Small intestine (tissue), 7 donors: Measurements from ENCODE around the gene NBEA. TPM values are rescaled to one million over a fixed set of nuclear protein-coding genes. Genes with fewer than 3 reads are reported as not detected.

Experiments
- DNase-seq, 2 donors: peaks; one replicate each; pipeline versions ENCODE4 v3.0.0 to v3.0.0-alpha.2; 2013
- FAIRE-seq: peaks from 2 replicates; lab custom pipeline; 2012; peaks lifted over from hg19 to GRCh38; lab: Jason Lieb, UNC
- H3K27ac ChIP-seq, 3 donors: one replicate each; pipeline ENCODE4 v1.5.1; 2013; ENCODE audit warnings: low read length in 2 of 3, mild to moderate bottlenecking in 2 of 3, control low read depth in 1 of 3, inconsistent platforms in 1 of 3, low read depth in 1 of 3, moderate library complexity in 1 of 3
- H3K27me3 ChIP-seq, 3 donors: one replicate each; pipeline ENCODE4 v1.6.1; 2013; ENCODE audit warnings: low read length in 3 of 3, inconsistent platforms in 1 of 3; ENCODE audit not compliant: control insufficient read depth in 3 of 3, insufficient read depth in 3 of 3
- H3K36me3 ChIP-seq, 3 donors: one replicate each; pipeline ENCODE4 v1.6.1; 2013; ENCODE audit warnings: low read length in 3 of 3, inconsistent platforms in 1 of 3, low read depth in 1 of 3, mild to moderate bottlenecking in 1 of 3, moderate library complexity in 1 of 3; ENCODE audit not compliant: control insufficient read depth in 3 of 3, insufficient read depth in 2 of 3
- H3K4me1 ChIP-seq, 3 donors: one replicate each; pipeline ENCODE4 v1.6.1; 2013; ENCODE audit warnings: low read length in 2 of 3, inconsistent platforms in 1 of 3, low read depth in 1 of 3, mild to moderate bottlenecking in 1 of 3, moderate library complexity in 1 of 3; ENCODE audit not compliant: control insufficient read depth in 3 of 3, insufficient read depth in 2 of 3
- H3K4me3 ChIP-seq, 3 donors: one replicate each; pipeline ENCODE4 v1.5.1; 2013; ENCODE audit warnings: low read length in 3 of 3, control low read depth in 1 of 3, inconsistent platforms in 1 of 3, low read depth in 1 of 3, mild to moderate bottlenecking in 1 of 3, moderate library complexity in 1 of 3
- H3K9me3 ChIP-seq, 2 donors: one replicate each; pipeline ENCODE4 v1.6.1; 2013; ENCODE audit warnings: low read depth in 1 of 2, low read length in 1 of 2; ENCODE audit not compliant: control insufficient read depth in 2 of 2, insufficient read depth in 1 of 2
- WGBS, 3 donors: extraction: QIAGEN DNeasy Blood & Tissue Kit; methylation state at CpG; one replicate each; pipeline ENCODE4 v1.1.7; 2013; 5-methylcytosine and 5-hydroxymethylcytosine counted together
- polyA plus RNA-seq, 4 donors: library from polyadenylated mRNA; stranded (reverse) in 3 of 4; unstranded in 1 of 4; fragments of 200-250 nt in 3 of 4; fragments of 120-200 nt in 1 of 4; gene quantifications; one replicate each; pipeline versions ENCODE4 v1.2.1 to v1.2.3, GENCODE V29; 2013
- donor health status: healthy with polysubstance abuse.
- donor health status: control.
- donor health status: control.
- donor health status: Bipolar disorder and iron deficiency.
- donor health status: healthy.

Gene NBEA
- polyA plus RNA-seq, 4 donors, result 1.1 to 3.1 (median 2.2) TPM

DNA sequence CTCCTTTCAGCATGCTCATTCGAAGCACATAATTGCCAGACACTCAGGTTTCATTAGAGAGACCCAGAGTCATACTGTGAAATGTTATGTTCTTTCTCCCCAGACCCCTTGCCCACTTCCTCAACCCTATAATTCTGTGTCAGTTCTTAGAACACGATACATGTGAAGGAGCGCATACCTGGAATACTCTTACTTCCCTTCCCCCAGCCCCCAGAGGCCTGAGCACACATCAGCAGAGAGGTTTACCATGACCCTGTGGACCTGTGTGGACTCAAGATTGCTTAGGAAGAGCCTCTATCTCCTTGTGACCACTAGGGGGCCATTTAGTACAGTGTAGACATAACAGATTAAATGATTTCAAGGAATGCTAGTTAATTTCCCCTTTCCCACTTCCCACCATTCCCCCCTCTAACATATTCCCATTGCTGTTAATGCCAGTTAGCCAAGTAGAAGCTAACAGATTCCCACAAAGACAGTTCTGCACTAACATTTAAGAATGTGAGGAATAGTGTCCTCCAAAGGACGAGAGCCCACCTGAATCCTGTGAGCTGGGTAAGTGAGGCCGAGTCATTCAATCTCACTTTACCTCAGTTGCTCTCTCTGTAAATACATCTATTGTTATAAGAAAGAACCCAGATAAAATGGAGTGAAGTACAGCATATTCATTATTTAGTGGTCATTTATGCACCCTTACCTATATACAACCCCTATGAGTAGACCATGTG is 688.6 kb downstream of the NBEA start:
- Histone ChIP-seq H3K4me1 (no peaks in the 10 kb centered on the region), H3K27me3 (no peaks in the 10 kb centered on the region), H3K4me3 (no peak overlapping the region), H3K27ac (no peak overlapping the region), H3K36me3 (no peaks in the 10 kb centered on the region), H3K9me3 (no peaks in the 10 kb centered on the region)
- 78 to 89% (median 82%) methylated on average over 5 of the region's 5 CpGs for WGBS, 3 donors
- DNase-seq (peak; percentile 35 to 48), FAIRE-seq (no peak)

GRCh38 chr13:35631666-35632065 is 689.6 kb downstream of the NBEA start:
- no peak overlapping the region for H3K4me3 ChIP-seq
- DNase-seq (no peak), FAIRE-seq (peak; percentile 76)
- H3K27me3 ChIP-seq, result no peaks in the 10 kb centered on the region
- H3K27ac ChIP-seq, result no peak overlapping the region
- H3K9me3 ChIP-seq, result no peaks in the 10 kb centered on the region
- H3K4me1 ChIP-seq, result no peaks in the 10 kb centered on the region
- H3K36me3 ChIP-seq, result no peaks in the 10 kb centered on the region

DNA sequence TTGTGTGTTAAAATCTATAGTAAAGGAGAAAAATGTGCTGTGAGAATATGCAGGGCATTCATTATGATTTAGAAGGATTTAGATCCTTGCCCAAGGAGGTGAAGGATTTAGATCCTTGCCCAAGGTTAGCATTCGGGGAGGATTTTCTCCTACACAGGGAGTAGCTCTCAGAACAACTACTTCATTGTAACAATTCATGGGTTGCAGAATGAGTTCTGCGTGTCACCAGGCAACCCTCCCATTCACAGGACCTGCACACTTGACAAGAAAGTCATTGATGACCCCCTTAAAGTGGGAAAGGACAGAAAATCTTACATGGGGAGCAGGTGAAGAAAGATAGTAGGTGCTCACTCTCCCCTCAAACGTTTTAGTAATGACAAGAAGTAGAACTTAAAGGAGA is 701.6 kb downstream of the NBEA start:
- 48 to 65% (median 53%) methylated on average over 3 of the region's 3 CpGs for WGBS, 3 donors
- no peak for DNase-seq
- Histone ChIP-seq H3K4me3 (no peak overlapping the region), H3K27me3 (no peaks in the 10 kb centered on the region), H3K4me1 (no peaks in the 10 kb centered on the region), H3K36me3 (no peaks in the 10 kb centered on the region), H3K27ac (no peak overlapping the region), H3K9me3 (no peaks in the 10 kb centered on the region)
- FAIRE-seq, result no peak

DNA sequence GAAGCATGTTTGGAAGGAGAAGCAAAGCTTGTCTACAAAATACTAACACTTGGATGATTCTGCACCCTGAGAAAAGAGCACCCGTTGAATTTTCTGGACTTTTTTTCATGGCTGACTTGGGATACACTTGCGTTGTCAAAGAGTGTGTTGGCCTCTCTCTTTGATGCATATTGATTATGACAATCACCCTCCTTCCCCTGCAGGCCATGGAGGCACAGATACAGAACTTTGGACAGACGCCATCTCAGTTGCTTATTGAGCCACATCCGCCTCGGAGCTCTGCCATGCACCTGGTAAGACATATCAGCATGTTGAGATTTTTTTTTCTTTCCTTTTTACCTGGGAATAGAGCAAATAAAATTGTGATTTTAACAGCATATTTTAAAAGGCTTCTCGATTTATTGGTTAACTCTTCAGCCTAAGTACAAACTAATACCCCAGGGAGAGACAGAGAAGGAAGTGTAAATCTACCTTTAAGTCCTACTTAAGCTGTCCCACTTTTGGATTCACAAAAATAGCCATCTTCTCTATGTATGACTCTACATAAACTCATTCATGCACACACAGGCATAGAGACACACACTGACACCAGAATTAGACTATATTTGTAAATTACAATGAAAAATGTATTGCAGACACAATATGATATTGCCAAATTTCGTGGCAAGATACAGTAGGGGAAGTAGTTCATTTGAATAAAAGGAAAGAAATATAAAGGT is 704.1 kb downstream of the NBEA start:
- 83 to 89% (median 86%) methylated on average over 7 of the region's 7 CpGs for WGBS, 3 donors
- DNase-seq (no peak), FAIRE-seq (no peak)
- no peaks in the 10 kb centered on the region for H3K27me3 ChIP-seq
- no peaks in the 10 kb centered on the region for H3K36me3 ChIP-seq
- H3K4me3 ChIP-seq, result no peak overlapping the region
- H3K4me1 ChIP-seq, result no peaks in the 10 kb centered on the region
- no peaks in the 10 kb centered on the region for H3K9me3 ChIP-seq
- H3K27ac ChIP-seq, result no peak overlapping the region

DNA sequence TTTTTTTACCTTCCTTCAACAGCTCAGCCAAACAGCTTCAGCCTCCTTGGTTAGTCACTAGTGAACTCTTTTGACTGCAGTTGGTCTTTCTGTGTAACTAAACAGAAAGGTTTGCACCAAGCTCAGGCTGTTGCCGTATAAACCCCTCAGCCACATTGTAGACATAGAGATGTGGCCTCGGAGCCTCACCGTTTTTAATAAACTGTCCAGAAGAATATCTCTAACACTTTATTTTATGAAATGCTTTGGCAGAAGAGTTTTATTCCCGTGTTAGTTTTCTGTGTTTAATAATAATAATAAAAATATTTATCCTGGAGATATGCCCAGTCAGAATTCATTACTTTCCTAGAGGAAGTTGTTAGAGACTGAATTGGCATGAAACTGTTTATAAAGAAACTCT is 706.1 kb downstream of the NBEA start:
- Histone ChIP-seq H3K4me1 (no peaks in the 10 kb centered on the region), H3K4me3 (no peak overlapping the region), H3K36me3 (no peaks in the 10 kb centered on the region), H3K27ac (no peak overlapping the region), H3K9me3 (no peaks in the 10 kb centered on the region), H3K27me3 (no peaks in the 10 kb centered on the region)
- DNase-seq (no peak), FAIRE-seq (no peak)
- WGBS, 3 donors, result 60 to 87% (median 78%) methylated on average over 4 of the region's 4 CpGs

DNA sequence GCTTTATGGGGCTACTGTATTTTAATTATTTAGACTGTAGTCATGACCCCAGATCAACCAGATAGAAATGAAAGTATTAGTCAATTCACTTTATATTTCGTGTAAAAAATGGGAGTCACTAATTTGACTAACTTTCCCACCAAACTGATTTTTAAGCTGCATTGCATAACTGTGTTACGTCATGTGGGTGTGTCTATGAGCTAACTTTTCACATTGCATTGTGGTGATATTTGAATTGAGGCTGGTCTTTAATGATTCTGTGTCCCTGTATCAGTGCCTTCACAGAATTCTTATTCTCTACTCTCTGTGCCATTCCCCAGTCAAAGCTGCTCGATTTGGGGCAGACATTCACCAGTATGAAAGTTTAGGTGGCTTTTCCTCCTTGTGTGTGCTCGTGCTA is 707.1 kb downstream of the NBEA start:
- Histone ChIP-seq H3K4me1 (no peaks in the 10 kb centered on the region), H3K9me3 (no peaks in the 10 kb centered on the region), H3K36me3 (no peaks in the 10 kb centered on the region), H3K4me3 (no peak overlapping the region), H3K27ac (no peak overlapping the region), H3K27me3 (no peaks in the 10 kb centered on the region)
- DNase-seq, result no peak
- FAIRE-seq, result no peak
- WGBS, 3 donors, result 73 to 78% (median 74%) methylated on average over 4 of the region's 4 CpGs

- Histone ChIP-seq H3K27ac (no peak overlapping the region), H3K4me1 (no peaks in the 10 kb centered on the region), H3K9me3 (no peaks in the 10 kb centered on the region), H3K27me3 (no peaks in the 10 kb centered on the region), H3K36me3 (no peaks in the 10 kb centered on the region), H3K4me3 (no peak overlapping the region)
- DNase-seq (no peak), FAIRE-seq (no peak)
- WGBS, 3 donors, result 88 to 93% (median 92%) methylated on average over 4 of the region's 4 CpGs
Measured at GRCh38 chr13:35659796-35660195, 717.7 kb downstream of the NBEA start.

- 79 to 90% (median 88%) methylated on average over 7 of the region's 7 CpGs for WGBS, 3 donors
- FAIRE-seq, result no peak
Measured at GRCh38 chr13:35664747-35665146, 722.7 kb downstream of the NBEA start.

More at GRCh38 chr13:35664747-35665146, 722.7 kb downstream of the NBEA start:
- peak in 1 of 2 donors; percentile 15 for DNase-seq
- Histone ChIP-seq H3K4me1 (peaks cover 0 to 3% (median 0%) of the 10 kb centered on the region in 3 donors), H3K27ac (no peak overlapping the region), H3K9me3 (no peaks in the 10 kb centered on the region), H3K4me3 (no peak overlapping the region), H3K36me3 (peaks cover 0 to 2% (median 0%) of the 10 kb centered on the region in 3 donors), H3K27me3 (no peaks in the 10 kb centered on the region)
